Hepatocyte (in vitro differentiated cells): Measurements from ENCODE around the gene PIGU.

Experiments used
- CTCF ChIP-seq: fragments of 200-600 bp; sonication (generic); IDR thresholded peaks from 2 replicates; pipeline ENCODE4 v1.5.1; 2016; ENCODE audit warnings: antibody characterized with exemption, mild to moderate bottlenecking; ENCODE audit not compliant: poor library complexity
- EZH2 ChIP-seq: fragments of 200-600 bp; sonication (generic); IDR thresholded peaks from 2 replicates; pipeline ENCODE4 v1.6.1; 2016; ENCODE audit warnings: antibody characterized with exemption, mild to moderate bottlenecking, borderline replicate concordance
- EZH2phosphoT487 ChIP-seq: fragments of 200-600 bp; sonication (generic); IDR thresholded peaks from one replicate; pipeline ENCODE4 v1.6.1; 2018; ENCODE audit warnings: antibody characterized with exemption, mild to moderate bottlenecking, low read depth, moderate library complexity; ENCODE audit not compliant: unreplicated experiment, severe bottlenecking

- TF ChIP-seq CTCF (no peak), EZH2 (no peak), EZH2phosphoT487 (no peak)
Observed at GRCh38 chr20:34532756-34533155, 144.1 kb downstream of the PIGU start.
